ENCODE results near the gene WDR37. TPM values are rescaled to one million over a fixed set of nuclear protein-coding genes. Genes with fewer than 3 reads are reported as not detected.
"Not testable (repeated sequence)": the region's sequence is repeated elsewhere in the genome, so short reads cannot be mapped to it uniquely, and the experiment has no call there.

The WDR37 gene
- total and polyA plus RNA-seq, 4 donors = 6.6 to 23.5 (median 13.6) TPM

DNA sequence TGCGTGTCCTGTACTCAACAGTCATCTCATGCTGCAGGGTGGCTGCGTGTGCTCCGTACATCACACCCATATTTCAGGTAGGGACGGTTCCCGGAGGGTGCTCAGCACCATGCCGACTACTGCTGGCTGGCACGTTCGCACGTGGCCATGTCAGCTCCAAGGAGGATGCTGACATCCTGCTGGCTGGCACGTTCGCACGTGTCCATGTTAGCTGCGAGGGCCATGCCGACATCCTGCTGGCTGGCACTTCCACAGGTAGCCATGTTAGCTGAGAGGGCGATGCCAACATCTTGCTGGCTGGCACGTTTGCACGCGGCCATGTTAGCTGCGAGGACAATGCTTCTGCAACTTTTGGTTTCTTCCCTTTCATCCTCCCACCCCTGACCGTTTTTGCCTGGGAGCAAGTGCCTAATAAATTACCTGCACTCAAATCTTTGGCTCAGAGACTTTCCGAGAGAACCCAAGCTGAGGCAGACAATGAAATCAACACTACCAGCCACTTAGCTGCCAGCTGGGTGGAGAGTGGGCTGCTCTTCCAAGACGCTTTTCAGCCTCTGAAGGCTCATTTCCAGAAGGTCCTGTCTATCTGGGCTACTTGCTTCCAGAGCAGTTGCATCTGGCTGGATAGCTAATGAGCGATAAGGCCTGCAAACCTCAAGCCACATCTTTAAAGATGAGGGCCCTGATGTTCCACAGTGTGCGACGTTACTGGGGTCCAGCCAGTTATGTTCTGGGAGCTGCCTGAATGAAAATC, 104.6 kb downstream of the WDR37 start:
- no peak overlapping the region for H3K27ac ChIP-seq (ENCODE audit: low read depth in 1 of 2, low read length in 1 of 2)
- WGBS, 2 donors = 87 to 92% methylated on average over 25 of the region's 25 CpGs
- ATAC-seq (ENCODE audit: insufficient read depth, low FRiP score) (no peak), DNase-seq (peak; percentile 59 to 76 (median 75))
- peaks cover 0 to 3% (median 0%) of the 10 kb centered on the region in 5 donors for H3K4me1 ChIP-seq (ENCODE audit: control insufficient read depth in 5 of 5, insufficient read depth in 5 of 5, low read length in 5 of 5)
- no peaks in the 10 kb centered on the region for H3K36me3 ChIP-seq (ENCODE audit: control insufficient read depth in 4 of 4, insufficient read depth in 4 of 4, low read length in 4 of 4)
- no peaks in the 10 kb centered on the region for H3K27me3 ChIP-seq (ENCODE audit: control insufficient read depth in 3 of 3, insufficient read depth in 3 of 3, low read length in 2 of 3)
- TF ChIP-seq, protein P1, sequence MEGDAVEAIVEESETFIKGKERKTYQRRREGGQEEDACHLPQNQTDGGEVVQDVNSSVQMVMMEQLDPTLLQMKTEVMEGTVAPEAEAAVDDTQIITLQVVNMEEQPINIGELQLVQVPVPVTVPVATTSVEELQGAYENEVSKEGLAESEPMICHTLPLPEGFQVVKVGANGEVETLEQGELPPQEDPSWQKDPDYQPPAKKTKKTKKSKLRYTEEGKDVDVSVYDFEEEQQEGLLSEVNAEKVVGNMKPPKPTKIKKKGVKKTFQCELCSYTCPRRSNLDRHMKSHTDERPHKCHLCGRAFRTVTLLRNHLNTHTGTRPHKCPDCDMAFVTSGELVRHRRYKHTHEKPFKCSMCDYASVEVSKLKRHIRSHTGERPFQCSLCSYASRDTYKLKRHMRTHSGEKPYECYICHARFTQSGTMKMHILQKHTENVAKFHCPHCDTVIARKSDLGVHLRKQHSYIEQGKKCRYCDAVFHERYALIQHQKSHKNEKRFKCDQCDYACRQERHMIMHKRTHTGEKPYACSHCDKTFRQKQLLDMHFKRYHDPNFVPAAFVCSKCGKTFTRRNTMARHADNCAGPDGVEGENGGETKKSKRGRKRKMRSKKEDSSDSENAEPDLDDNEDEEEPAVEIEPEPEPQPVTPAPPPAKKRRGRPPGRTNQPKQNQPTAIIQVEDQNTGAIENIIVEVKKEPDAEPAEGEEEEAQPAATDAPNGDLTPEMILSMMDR (IDR thresholded peaks at IDR 0.05; ENCODE audit: control extremely low read depth, extremely low read depth) = no peak
- peaks cover 0 to 5% (median under 1%) of the 10 kb centered on the region in 4 donors for H3K9me3 ChIP-seq (ENCODE audit: control insufficient read depth in 4 of 4, insufficient read depth in 3 of 4, low read length in 3 of 4)
- H3K4me3 ChIP-seq = no peak overlapping the region
- no peak overlapping the region for H3K9ac ChIP-seq (ENCODE audit: insufficient read depth in 1 of 2, low read length in 2 of 2)

DNA sequence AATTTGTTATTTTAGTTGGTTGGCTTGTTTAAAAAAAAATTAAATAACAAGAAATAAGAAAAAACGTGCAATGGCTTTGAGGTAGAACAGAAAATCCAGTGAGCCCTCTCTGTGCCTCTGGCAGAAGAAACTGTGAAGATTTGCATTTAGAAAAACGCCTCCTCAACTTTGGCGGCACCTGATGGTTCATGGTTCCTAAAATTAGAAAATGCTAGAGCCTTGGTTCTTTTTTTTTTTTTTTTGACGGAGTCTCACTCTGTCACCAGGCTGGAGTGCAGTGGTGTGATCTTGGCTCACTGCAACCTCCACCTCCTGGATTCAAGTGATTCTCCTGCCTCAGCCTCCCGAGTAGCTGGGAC, 105.1 kb downstream of the WDR37 start:
- not testable (repeated sequence) for H3K36me3 ChIP-seq (ENCODE audit: control insufficient read depth in 4 of 4, insufficient read depth in 4 of 4, low read length in 4 of 4); H3K4me3 ChIP-seq; H3K9me3 ChIP-seq (ENCODE audit: control insufficient read depth in 4 of 4, insufficient read depth in 3 of 4, low read length in 3 of 4); ATAC-seq (ENCODE audit: insufficient read depth, low FRiP score); H3K4me1 ChIP-seq (ENCODE audit: control insufficient read depth in 5 of 5, insufficient read depth in 5 of 5, low read length in 5 of 5); H3K27me3 ChIP-seq (ENCODE audit: control insufficient read depth in 3 of 3, insufficient read depth in 3 of 3, low read length in 2 of 3); DNase-seq; H3K27ac ChIP-seq (ENCODE audit: low read depth in 1 of 2, low read length in 1 of 2); H3K9ac ChIP-seq (ENCODE audit: insufficient read depth in 1 of 2, low read length in 2 of 2)
- 84 to 87% methylated on average over 5 of the region's 5 CpGs for WGBS, 2 donors

DNA sequence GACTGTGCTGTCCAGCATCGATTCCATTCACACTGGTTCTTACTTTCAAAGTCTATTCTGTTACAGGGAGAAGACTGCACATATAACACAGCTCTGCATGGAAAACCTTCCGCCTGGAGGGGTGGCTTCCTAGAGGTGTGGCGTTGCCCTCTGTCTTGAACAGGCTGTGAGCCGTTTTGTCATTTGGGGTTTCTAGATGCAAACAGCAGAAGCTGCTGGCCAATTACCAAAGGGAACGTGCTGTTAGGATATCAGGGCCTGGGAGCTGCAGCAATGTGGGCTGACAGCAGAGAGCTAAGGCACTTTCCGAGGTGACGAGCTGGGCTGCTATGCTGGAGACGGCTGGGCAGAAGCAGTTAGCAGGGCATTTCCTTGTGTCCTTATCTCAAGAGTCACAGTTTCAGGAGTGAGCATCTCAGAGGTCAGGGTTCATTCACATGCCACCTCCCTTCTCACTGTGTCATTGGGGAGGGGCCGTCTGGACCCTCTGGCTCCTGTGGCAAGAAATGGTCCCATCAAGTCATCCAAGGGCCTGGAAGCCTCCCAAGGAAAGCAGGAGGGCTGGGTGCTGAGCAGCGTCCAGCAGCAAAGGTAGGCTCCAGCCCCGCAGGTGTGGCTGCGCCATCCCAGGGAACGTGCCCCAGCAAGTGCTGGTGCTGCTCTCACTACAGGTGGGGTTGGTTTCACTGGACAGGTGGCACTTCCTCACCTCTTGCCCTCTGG, 106.5 kb downstream of the WDR37 start:
- peak; percentile 27 to 47 (median 42) for DNase-seq
- no peaks in the 10 kb centered on the region for H3K27me3 ChIP-seq (ENCODE audit: control insufficient read depth in 3 of 3, insufficient read depth in 3 of 3, low read length in 2 of 3)
- H3K36me3 ChIP-seq (ENCODE audit: control insufficient read depth in 4 of 4, insufficient read depth in 4 of 4, low read length in 4 of 4) = no peaks in the 10 kb centered on the region
- H3K4me1 ChIP-seq (ENCODE audit: control insufficient read depth in 5 of 5, insufficient read depth in 5 of 5, low read length in 5 of 5) = no peaks in the 10 kb centered on the region
- ATAC-seq (ENCODE audit: insufficient read depth, low FRiP score) = no peak
- peaks cover 0 to 3% (median under 1%) of the 10 kb centered on the region in 4 donors for H3K9me3 ChIP-seq (ENCODE audit: control insufficient read depth in 4 of 4, insufficient read depth in 3 of 4, low read length in 3 of 4)
- no peak overlapping the region for H3K9ac ChIP-seq (ENCODE audit: insufficient read depth in 1 of 2, low read length in 2 of 2)
- WGBS, 2 donors = 71 to 76% methylated on average over 13 of the region's 13 CpGs
- TF ChIP-seq, protein P1 (IDR thresholded peaks at IDR 0.05; ENCODE audit: control extremely low read depth, extremely low read depth) = no peak
- no peak overlapping the region for H3K4me3 ChIP-seq
- H3K27ac ChIP-seq (ENCODE audit: low read depth in 1 of 2, low read length in 1 of 2) = no peak overlapping the region

GRCh38 chr10:1163204-1163660, 107.0 kb downstream of the WDR37 start:
- Histone ChIP-seq H3K4me1 (ENCODE audit: control insufficient read depth in 5 of 5, insufficient read depth in 5 of 5, low read length in 5 of 5) (no peaks in the 10 kb centered on the region), H3K36me3 (ENCODE audit: control insufficient read depth in 4 of 4, insufficient read depth in 4 of 4, low read length in 4 of 4) (no peaks in the 10 kb centered on the region), H3K4me3 (no peak overlapping the region), H3K27me3 (ENCODE audit: control insufficient read depth in 3 of 3, insufficient read depth in 3 of 3, low read length in 2 of 3) (no peaks in the 10 kb centered on the region), H3K9me3 (ENCODE audit: control insufficient read depth in 4 of 4, insufficient read depth in 3 of 4, low read length in 3 of 4) (peaks cover 0 to 3% (median under 1%) of the 10 kb centered on the region in 4 donors), H3K9ac (ENCODE audit: insufficient read depth in 1 of 2, low read length in 2 of 2) (no peak overlapping the region), H3K27ac (ENCODE audit: low read depth in 1 of 2, low read length in 1 of 2) (no peak overlapping the region)
- DNase-seq (no peak), ATAC-seq (ENCODE audit: insufficient read depth, low FRiP score) (no peak)
- TF ChIP-seq, protein P1 (IDR thresholded peaks at IDR 0.05; ENCODE audit: control extremely low read depth, extremely low read depth) = no peak
- WGBS, 2 donors = 90 to 96% methylated on average over 29 of the region's 29 CpGs

All from lung (tissue), 12 donors.